GM12875 (cell line): ENCODE measurements around the gene DENND1A.

ENCODE experiments used
- H3K4me3 ChIP-seq: one replicate; pipeline ENCODE4 v1.5.1; 2011; ENCODE audit warnings: low read depth, low read length, control low read depth
- CTCF ChIP-seq: IDR thresholded peaks from 2 replicates; pipeline ENCODE4 v1.5.1; 2011; ENCODE audit warnings: low read depth, mild to moderate bottlenecking, control low read depth, inconsistent platforms, low read length, moderate library complexity, borderline replicate concordance; ENCODE audit not compliant: insufficient read depth

Gene DENND1A

GRCh38 chr9:123657099-123657498 lies 272.8 kb downstream of the DENND1A start:
- no peak overlapping the region for H3K4me3 ChIP-seq
- no peak for TF ChIP-seq CTCF

DNA sequence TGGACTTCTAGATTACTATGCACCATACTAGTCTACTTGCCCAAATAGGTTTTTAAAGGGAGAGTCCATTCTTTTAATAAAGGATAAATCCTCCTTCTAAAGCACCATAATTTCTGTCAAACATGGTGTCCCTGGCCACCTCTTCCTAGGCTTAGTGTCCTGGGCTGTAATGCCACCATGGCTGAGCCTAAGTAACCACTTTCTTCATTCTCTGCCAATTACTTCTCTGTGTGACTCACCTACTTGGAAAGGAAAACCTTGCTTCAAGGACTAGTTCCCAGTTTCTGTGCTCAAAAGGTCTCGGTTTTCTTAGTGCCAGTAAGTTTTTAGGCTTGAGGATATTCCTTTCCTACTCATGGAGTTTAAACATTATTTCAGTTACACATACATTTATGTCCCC lies 273.4 kb downstream of the DENND1A start:
- TF ChIP-seq CTCF, result no peak
- no peak overlapping the region for H3K4me3 ChIP-seq

GRCh38 chr9:123655681-123656423 lies 274.1 kb downstream of the DENND1A start:
- TF ChIP-seq CTCF, result no peak

GRCh38 chr9:123654994-123655637 lies 274.8 kb downstream of the DENND1A start:
- no peak overlapping the region for H3K4me3 ChIP-seq
- no peak for TF ChIP-seq CTCF

More at GRCh38 chr9:123655681-123656423, 274.1 kb downstream of the DENND1A start:
- H3K4me3 ChIP-seq, result no peak overlapping the region

DNA sequence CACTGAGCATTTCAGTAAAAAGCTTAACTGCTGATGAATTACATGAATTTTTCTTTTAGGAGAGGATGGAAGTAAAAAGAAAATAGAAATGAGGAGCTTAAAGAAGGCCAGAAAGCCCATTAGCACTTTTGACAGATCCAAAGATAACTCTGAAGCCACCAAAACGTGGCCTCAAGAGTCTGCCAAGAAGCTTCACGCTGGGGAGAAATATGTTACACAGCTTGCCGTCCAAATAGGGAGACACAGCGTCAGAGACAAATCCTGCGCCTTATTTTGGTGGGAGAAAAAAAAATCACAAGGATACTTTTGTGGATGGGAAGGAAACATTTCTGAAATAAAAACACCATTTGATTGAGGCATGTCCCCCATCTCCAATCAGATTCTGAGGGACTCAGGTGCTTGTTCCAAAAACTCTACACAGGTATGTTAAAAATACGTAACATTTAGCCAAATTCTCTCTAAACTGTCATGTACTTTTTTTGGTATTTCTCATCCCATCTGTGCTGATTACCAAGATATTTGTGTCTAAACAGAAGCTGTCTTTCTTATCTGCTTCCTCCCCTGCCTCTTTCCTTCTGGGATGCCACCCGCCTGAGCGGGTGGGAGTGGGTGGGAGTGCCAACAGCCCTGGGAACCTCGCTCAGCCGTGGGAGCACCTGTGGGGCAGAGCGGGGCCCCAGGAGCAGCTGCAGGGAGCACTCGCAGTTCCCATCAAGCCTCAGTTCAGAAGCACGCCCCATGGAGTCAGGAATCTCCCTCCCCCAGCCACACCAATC lies 275.5 kb downstream of the DENND1A start:
- no peak for TF ChIP-seq CTCF
- no peak overlapping the region for H3K4me3 ChIP-seq

GRCh38 chr9:123652416-123652815 lies 277.5 kb downstream of the DENND1A start:
- H3K4me3 ChIP-seq, result no peak overlapping the region
- TF ChIP-seq CTCF, result no peak
